ENCODE data around the gene MARCHF9.

The MARCHF9 gene

DNA sequence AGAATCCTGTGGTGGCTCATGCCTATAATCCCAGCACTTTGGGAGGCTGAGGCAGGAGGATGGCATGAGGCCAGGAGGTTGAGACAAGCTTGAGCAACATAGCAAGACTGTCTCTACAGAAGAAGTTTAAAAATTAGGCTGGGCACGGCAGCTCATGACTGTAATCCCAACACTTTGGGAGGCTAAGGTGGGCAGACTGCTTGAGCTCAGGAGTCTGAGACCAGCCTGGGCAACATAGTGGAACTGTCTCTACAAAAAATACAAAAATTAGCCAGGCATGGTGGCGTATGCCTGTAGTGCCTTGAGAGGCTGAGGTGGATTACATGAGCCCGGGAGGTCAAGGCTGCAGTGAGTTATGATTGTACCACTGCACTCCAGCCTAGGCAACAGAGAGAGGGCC lies 13.0 kb downstream of the MARCHF9 start:
- H3K4me3 ChIP-seq (ENCODE audit: low read depth, low read length), result no peak overlapping the region
- CTCF ChIA-PET, result interaction anchor here (0.6 to 5.4 kb wide), 7 partner anchors 9 to 176 kb away, joined by 3 to 44 read pairs (median 5); partner anchors contain the start of gene TSFM
- no peak for DNase-seq (ENCODE audit: low read depth, low spot score)
- POLR2A ChIA-PET, result no interaction called here
- TF ChIP-seq, protein P1, sequence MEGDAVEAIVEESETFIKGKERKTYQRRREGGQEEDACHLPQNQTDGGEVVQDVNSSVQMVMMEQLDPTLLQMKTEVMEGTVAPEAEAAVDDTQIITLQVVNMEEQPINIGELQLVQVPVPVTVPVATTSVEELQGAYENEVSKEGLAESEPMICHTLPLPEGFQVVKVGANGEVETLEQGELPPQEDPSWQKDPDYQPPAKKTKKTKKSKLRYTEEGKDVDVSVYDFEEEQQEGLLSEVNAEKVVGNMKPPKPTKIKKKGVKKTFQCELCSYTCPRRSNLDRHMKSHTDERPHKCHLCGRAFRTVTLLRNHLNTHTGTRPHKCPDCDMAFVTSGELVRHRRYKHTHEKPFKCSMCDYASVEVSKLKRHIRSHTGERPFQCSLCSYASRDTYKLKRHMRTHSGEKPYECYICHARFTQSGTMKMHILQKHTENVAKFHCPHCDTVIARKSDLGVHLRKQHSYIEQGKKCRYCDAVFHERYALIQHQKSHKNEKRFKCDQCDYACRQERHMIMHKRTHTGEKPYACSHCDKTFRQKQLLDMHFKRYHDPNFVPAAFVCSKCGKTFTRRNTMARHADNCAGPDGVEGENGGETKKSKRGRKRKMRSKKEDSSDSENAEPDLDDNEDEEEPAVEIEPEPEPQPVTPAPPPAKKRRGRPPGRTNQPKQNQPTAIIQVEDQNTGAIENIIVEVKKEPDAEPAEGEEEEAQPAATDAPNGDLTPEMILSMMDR (IDR thresholded peaks at IDR 0.05; ENCODE audit: insufficient read depth, low read length, missing control alignments), result no peak

DNA sequence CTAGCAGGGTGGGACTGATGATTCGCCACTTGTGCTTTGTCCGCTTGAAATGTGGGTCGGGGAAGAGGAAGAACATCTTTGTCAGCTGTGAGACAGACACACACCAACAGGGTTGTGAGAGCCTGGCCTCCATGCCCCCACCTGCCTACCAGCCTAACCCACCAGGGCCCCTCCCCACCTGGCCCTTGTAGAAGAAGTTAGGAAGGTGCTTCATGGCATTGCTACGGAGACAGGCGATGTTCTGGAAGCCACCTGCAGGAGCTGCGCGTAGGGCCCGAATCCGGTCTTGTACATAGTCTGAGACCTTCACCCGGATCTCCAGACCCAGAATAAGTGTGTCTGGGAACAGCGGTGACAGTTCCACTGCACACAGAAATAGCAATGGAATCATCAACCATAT lies 14.7 kb downstream of the MARCHF9 start:
- DNase-seq (ENCODE audit: low read depth, low spot score), result no peak
- H3K4me3 ChIP-seq (ENCODE audit: low read depth, low read length), result no peak overlapping the region
- TF ChIP-seq, protein P1 (IDR thresholded peaks at IDR 0.05; ENCODE audit: insufficient read depth, low read length, missing control alignments), result no peak
- ChIA-PET CTCF (interaction anchor here (1.7 kb wide), 1 partner anchor 13 kb away, joined by 8 read pairs; no protein-coding TSS in a partner anchor), POLR2A (no interaction called here)

GRCh38 chr12:57770734-57771133 lies 15.8 kb downstream of the MARCHF9 start:
- POLR2A ChIA-PET, result no interaction called here
- CTCF ChIA-PET, result interaction anchor here (0.9 to 1.7 kb wide), 3 partner anchors 9 to 14 kb away, joined by 4 to 8 read pairs (median 4); partner anchors contain the start of gene TSFM
- H3K4me3 ChIP-seq (ENCODE audit: low read depth, low read length), result no peak overlapping the region
- no peak for DNase-seq (ENCODE audit: low read depth, low spot score)
- TF ChIP-seq, protein P1 (IDR thresholded peaks at IDR 0.05; ENCODE audit: insufficient read depth, low read length, missing control alignments), result no peak

DNA sequence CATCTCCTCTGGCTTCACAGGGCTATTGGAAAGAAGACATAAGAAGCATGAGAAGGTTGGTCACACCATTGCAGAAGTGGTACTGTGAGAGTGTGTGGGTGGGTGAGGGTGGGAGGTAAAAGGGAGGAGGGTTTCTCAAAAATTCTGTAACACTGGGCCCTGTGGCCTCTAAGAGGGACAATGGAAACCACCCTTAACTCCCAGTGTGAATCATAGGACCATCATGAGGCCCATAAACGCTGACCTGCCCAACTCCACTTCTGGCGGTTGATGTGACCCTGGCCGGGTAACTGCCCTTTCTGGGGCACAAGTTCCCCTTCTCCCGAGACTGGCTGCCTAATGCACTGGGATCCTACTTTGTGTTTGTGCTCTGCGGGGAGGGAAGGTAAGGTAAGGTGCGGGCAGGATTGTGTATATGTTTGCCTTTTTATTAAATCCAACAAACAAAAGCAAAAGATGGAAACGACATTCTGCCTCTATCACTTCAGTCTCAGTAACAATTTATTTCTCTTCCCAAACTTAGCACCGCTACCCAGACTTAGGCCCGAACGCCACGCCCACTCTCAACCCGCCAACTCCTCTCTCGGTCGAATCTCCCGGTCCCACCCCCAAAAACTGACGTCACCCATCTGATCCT lies 16.5 kb downstream of the MARCHF9 start:
- peak; percentile 31 for DNase-seq (ENCODE audit: low read depth, low spot score)
- H3K4me3 ChIP-seq (ENCODE audit: low read depth, low read length), result peak overlapping the region; percentile 99
- TF ChIP-seq, protein P1 (IDR thresholded peaks at IDR 0.05; ENCODE audit: insufficient read depth, low read length, missing control alignments), result no peak
- ChIA-PET POLR2A (interaction anchor here (0.5 to 0.9 kb wide), 4 partner anchors 19 to 93 kb away, joined by 3 to 5 read pairs (median 4); partner anchors contain the start of gene CDK4), CTCF (interaction anchor here (0.8 to 4.2 kb wide), 8 partner anchors 10 to 127 kb away, joined by 3 to 31 read pairs (median 4); partner anchors contain the start of gene TSFM)

GRCh38 chr12:57771873-57772428 lies 17.0 kb downstream of the MARCHF9 start, which contains the start of gene METTL1:
TSS of gene METTL1 (minus strand) at chr12:57772105. CDS start at chr12:57772083, 22 bp downstream.
- H3K4me3 ChIP-seq (ENCODE audit: low read depth, low read length), result peak within 1 kb of the TSS; percentile 99
- DNase-seq (ENCODE audit: low read depth, low spot score), result peak; percentile 73
- ChIA-PET POLR2A (interaction anchor here (0.5 to 1.2 kb wide), 8 partner anchors 11 to 124 kb away, joined by 3 to 5 read pairs (median 4); partner anchors contain the start of genes CDK4, TSFM and TSPAN31), CTCF (interaction anchor here (0.8 to 4.2 kb wide), 7 partner anchors 9 to 126 kb away, joined by 3 to 31 read pairs (median 4); partner anchors contain the start of gene TSFM)
- TF ChIP-seq, protein P1 (IDR thresholded peaks at IDR 0.05; ENCODE audit: insufficient read depth, low read length, missing control alignments), result no peak
